Testis (tissue), 2 donors: ENCODE results near the gene TAF1A.

ENCODE experiments used
- POLR2A ChIP-seq: fragments of 450-650 bp; IDR thresholded peaks from one replicate; pipeline ENCODE4 v1.6.1; 2017; ENCODE audit warnings: antibody characterized with exemption, mild to moderate bottlenecking, moderate library complexity
- TF ChIP-seq, protein P1 (sequence below), 3 experiments: fragments of 450-650 bp in 2 of 3; fragments of 200-600 bp in 1 of 3; sonication (generic) in 1 of 3; IDR thresholded peaks; one replicate each; pipeline ENCODE4 v1.5.1; 2016 to 2019; ENCODE audit warnings: antibody characterized with exemption in 3 of 3, mild to moderate bottlenecking in 2 of 3, moderate library complexity in 1 of 3

- TF ChIP-seq, protein P1, sequence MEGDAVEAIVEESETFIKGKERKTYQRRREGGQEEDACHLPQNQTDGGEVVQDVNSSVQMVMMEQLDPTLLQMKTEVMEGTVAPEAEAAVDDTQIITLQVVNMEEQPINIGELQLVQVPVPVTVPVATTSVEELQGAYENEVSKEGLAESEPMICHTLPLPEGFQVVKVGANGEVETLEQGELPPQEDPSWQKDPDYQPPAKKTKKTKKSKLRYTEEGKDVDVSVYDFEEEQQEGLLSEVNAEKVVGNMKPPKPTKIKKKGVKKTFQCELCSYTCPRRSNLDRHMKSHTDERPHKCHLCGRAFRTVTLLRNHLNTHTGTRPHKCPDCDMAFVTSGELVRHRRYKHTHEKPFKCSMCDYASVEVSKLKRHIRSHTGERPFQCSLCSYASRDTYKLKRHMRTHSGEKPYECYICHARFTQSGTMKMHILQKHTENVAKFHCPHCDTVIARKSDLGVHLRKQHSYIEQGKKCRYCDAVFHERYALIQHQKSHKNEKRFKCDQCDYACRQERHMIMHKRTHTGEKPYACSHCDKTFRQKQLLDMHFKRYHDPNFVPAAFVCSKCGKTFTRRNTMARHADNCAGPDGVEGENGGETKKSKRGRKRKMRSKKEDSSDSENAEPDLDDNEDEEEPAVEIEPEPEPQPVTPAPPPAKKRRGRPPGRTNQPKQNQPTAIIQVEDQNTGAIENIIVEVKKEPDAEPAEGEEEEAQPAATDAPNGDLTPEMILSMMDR (IDR thresholded peaks at IDR 0.05): no peak
- no peak for TF ChIP-seq POLR2A
Observed at GRCh38 chr1:222521299-222522104, 68.2 kb downstream of the TAF1A start.
